Natural killer cell (primary cell): ENCODE measurements around the gene PKN2. TPM values are rescaled to one million over a fixed set of nuclear protein-coding genes. Genes with fewer than 3 reads are reported as not detected.
"Not testable (repeated sequence)": the region's sequence is repeated elsewhere in the genome, so short reads cannot be mapped to it uniquely, and the experiment has no call there.

ENCODE experiments used
- ATAC-seq, 3 donors: fragments of 150-1000 bp in 2 of 3; fragments of 200-7000 bp in 1 of 3; cut with Tn5 transposase; 1 replicate in 1 of 3; 2 replicates in 2 of 3; pipeline ENCODE4 v1.10.0; 2021; ENCODE audit warnings: mild to moderate bottlenecking in 2 of 3, moderate library complexity in 2 of 3
- DNase-seq, 2 donors: peaks; one replicate each; pipeline versions ENCODE4 v3.0.0 to v3.0.0-alpha.2; 2013 to 2021; ENCODE audit warnings: mixed read lengths in 1 of 2
- H3K27ac ChIP-seq: one replicate; pipeline ENCODE4 v1.5.1; 2013; ENCODE audit warnings: mild to moderate bottlenecking, low read length
- H3K27me3 ChIP-seq: one replicate; pipeline ENCODE4 v1.6.1; 2013; ENCODE audit warnings: low read length; ENCODE audit not compliant: control insufficient read depth, insufficient read depth
- H3K36me3 ChIP-seq: one replicate; pipeline ENCODE4 v1.6.1; 2013; ENCODE audit warnings: low read length; ENCODE audit not compliant: control insufficient read depth, insufficient read depth
- H3K4me1 ChIP-seq: one replicate; pipeline ENCODE4 v1.6.1; 2013; ENCODE audit warnings: low read length; ENCODE audit not compliant: control insufficient read depth, insufficient read depth
- H3K4me3 ChIP-seq: one replicate; pipeline ENCODE4 v1.5.1; 2013; ENCODE audit warnings: low read length
- H3K9me3 ChIP-seq: one replicate; pipeline ENCODE4 v1.6.1; 2013; ENCODE audit warnings: low read length; ENCODE audit not compliant: control insufficient read depth, insufficient read depth
- H3K27ac Mint-ChIP-seq, 2 donors: one replicate each; pipeline ENCODE4 v1.8.0; 2022; ENCODE audit warnings: mild to moderate bottlenecking in 2 of 2, mixed read lengths in 2 of 2, moderate library complexity in 1 of 2
- H3K27me3 Mint-ChIP-seq, 2 donors: one replicate each; pipeline ENCODE4 v1.8.0; 2022; ENCODE audit warnings: low read depth in 2 of 2, mixed read lengths in 2 of 2
- H3K36me3 Mint-ChIP-seq: one replicate; pipeline ENCODE4 v1.8.0; 2022; ENCODE audit warnings: mixed read lengths
- H3K4me1 Mint-ChIP-seq, 2 donors: one replicate each; pipeline ENCODE4 v1.8.0; 2022; ENCODE audit warnings: mixed read lengths in 2 of 2
- H3K4me3 Mint-ChIP-seq: one replicate; pipeline ENCODE4 v1.8.0; 2022; ENCODE audit warnings: mild to moderate bottlenecking, moderate library complexity, mixed read lengths
- H3K9me3 Mint-ChIP-seq, 2 donors: one replicate each; pipeline ENCODE4 v1.8.0; 2022; ENCODE audit warnings: mixed read lengths in 2 of 2
- WGBS: methylation state at CpG from one replicate; pipeline ENCODE4 v1.1.7; 2013; ENCODE audit warnings: missing lambda C conversion rate; ENCODE audit not compliant: insufficient coverage; 5-methylcytosine and 5-hydroxymethylcytosine counted together
- intact Hi-C: fragments of 100-400 bp; cut with micrococcal nuclease; formaldehyde crosslinking; loops from one replicate; pipeline ENCODE4 v1.14.2; 2022
- total RNA-seq, 4 donors: library from RNA; stranded (reverse); fragments of 120-200 nt in 1 of 4; gene quantifications; one replicate each; pipeline versions ENCODE4 v1.2.3 to v1.2.4, GENCODE V29; 2013 to 2022
- TF ChIP-seq, protein P1 (sequence below): fragments of 200-600 bp; IDR thresholded peaks from one replicate; pipeline ENCODE4 v1.8.0; 2022; ENCODE audit warnings: antibody characterized with exemption

Gene PKN2
- total RNA-seq, 3 donors from 2014 or later (not counting 1 experiment from before 2014, with no cell fraction given): 40.8 to 50.1 (median 47.2) TPM

DNA sequence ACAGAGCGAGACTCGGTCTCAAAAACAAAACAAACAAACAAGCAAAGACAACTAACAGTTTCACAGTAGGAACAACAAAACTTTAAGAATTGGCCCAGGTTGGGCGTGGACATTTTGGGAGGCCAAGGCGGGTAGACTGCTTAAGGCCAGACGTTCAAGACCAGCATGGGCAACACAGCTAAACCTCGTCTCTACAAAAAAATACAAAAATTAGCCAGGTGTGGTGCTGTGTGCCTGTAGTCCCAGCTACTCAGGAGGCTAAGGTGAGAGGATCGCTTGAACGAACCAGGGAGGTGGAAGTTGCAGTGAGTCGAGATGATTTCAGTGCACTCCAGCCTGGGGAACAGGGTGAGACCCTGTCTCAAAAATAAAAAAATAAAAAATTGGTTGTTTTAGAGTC, 193.8 kb downstream of the PKN2 start:
- intact Hi-C loops: loop anchor here (1.0 to 5.0 kb wide), 2 partner anchors 78 to 221 kb away; no protein-coding TSS in a partner anchor
- Histone ChIP-seq H3K9me3 (no peaks in the 10 kb centered on the region), H3K4me1 (peaks cover 5% of the 10 kb centered on the region), H3K27ac (no peak overlapping the region), H3K27me3 (no peaks in the 10 kb centered on the region), H3K36me3 (peaks cover 33% of the 10 kb centered on the region), H3K4me3 (no peak overlapping the region)
- peak overlapping the region; percentile 38 to 57 for H3K27ac Mint-ChIP-seq
- peaks cover 34 to 46% of the 10 kb centered on the region in 2 donors for H3K4me1 Mint-ChIP-seq
- no peaks in the 10 kb centered on the region for H3K36me3 Mint-ChIP-seq
- H3K9me3 Mint-ChIP-seq: no peaks in the 10 kb centered on the region
- no peak for DNase-seq
- TF ChIP-seq, protein P1, sequence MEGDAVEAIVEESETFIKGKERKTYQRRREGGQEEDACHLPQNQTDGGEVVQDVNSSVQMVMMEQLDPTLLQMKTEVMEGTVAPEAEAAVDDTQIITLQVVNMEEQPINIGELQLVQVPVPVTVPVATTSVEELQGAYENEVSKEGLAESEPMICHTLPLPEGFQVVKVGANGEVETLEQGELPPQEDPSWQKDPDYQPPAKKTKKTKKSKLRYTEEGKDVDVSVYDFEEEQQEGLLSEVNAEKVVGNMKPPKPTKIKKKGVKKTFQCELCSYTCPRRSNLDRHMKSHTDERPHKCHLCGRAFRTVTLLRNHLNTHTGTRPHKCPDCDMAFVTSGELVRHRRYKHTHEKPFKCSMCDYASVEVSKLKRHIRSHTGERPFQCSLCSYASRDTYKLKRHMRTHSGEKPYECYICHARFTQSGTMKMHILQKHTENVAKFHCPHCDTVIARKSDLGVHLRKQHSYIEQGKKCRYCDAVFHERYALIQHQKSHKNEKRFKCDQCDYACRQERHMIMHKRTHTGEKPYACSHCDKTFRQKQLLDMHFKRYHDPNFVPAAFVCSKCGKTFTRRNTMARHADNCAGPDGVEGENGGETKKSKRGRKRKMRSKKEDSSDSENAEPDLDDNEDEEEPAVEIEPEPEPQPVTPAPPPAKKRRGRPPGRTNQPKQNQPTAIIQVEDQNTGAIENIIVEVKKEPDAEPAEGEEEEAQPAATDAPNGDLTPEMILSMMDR: no peak
- H3K27me3 Mint-ChIP-seq: no peaks in the 10 kb centered on the region
- WGBS: 94% methylated on average over 9 of the region's 9 CpGs
- no peak overlapping the region for H3K4me3 Mint-ChIP-seq
- no peak for ATAC-seq

DNA sequence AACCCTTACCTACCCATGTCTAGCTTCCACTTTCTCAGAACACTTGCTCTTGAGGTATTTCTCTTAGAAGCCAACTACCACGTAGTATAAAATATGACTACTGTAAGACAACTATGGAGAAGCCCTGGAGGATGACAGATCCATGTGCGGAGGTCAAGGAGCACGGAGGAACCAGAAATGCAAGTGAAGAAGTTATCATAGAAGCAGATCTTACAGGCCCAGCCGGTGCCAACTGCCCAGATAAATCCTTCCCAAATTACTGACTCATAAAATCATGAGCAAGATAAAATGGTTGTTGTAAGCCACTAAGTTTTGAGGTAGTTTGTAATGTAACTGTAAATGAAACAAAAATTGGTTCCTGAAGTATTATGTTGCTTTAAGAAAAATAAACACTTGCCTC, 194.7 kb downstream of the PKN2 start:
- H3K27ac Mint-ChIP-seq: no peak overlapping the region
- TF ChIP-seq, protein P1: no peak
- Histone ChIP-seq H3K4me3 (no peak overlapping the region), H3K36me3 (peaks cover 37% of the 10 kb centered on the region), H3K27me3 (no peaks in the 10 kb centered on the region), H3K4me1 (peaks cover 5% of the 10 kb centered on the region), H3K9me3 (no peaks in the 10 kb centered on the region), H3K27ac (no peak overlapping the region)
- H3K4me1 Mint-ChIP-seq: peaks cover 35 to 49% of the 10 kb centered on the region in 2 donors
- no peak overlapping the region for H3K4me3 Mint-ChIP-seq
- intact Hi-C loops: loop anchor here (5.0 kb wide), 1 partner anchor 221 kb away; no protein-coding TSS in a partner anchor
- ATAC-seq (no peak), DNase-seq (no peak)
- H3K9me3 Mint-ChIP-seq: no peaks in the 10 kb centered on the region
- WGBS: 100% methylated on average over 3 of the region's 4 CpGs
- H3K36me3 Mint-ChIP-seq: no peaks in the 10 kb centered on the region
- H3K27me3 Mint-ChIP-seq: no peaks in the 10 kb centered on the region

DNA sequence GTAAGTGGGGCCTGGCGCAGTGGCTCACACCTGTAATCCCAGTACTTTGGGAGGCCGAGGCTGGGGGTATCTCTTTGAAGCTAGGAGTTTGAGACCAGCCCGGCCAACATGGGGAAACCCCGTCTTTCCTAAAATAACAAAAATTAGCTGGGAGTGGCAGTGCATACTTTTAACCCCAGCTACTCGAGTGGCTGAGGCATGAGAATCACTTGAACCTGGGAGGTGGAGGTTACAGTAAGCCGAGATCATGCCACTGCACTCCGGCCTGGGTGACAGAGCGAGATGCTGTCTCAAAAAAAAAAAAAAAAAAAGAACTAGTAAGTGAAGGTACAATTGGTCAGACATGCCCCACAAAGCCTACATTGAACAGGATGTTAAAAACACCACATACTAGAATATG, 196.6 kb downstream of the PKN2 start:
- peaks cover 50% of the 10 kb centered on the region for H3K36me3 ChIP-seq
- H3K27me3 ChIP-seq, H3K9me3 ChIP-seq, H3K27ac ChIP-seq, H3K27ac Mint-ChIP-seq, H3K4me3 ChIP-seq, intact Hi-C loops, H3K9me3 Mint-ChIP-seq, H3K36me3 Mint-ChIP-seq, H3K4me1 ChIP-seq, H3K27me3 Mint-ChIP-seq, DNase-seq, H3K4me3 Mint-ChIP-seq: not testable (repeated sequence)
- H3K4me1 Mint-ChIP-seq: peaks cover 27 to 38% of the 10 kb centered on the region in 2 donors
- 93% methylated on average over 6 of the region's 8 CpGs for WGBS
- peak in 1 of 3 donors; percentile 4 for ATAC-seq

DNA sequence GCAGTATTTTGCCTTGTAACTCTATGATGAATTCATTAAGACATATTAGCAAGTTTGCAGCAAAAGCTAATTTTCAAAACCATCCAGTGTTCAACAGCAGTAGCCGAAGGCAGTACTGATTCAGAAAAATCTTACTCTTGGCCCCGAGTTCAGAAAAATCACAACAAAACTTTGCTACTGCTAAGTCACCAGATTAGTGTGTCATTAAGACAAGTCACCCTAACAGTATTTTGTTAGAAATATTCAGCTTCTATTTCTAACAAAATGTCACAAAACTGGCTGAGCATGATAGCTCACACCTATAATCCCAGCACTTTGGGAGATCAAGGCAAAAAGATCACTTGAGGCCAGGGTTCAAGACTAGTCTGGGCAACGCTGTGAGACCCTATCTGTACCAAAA, 199.1 kb downstream of the PKN2 start:
- Histone ChIP-seq H3K4me3 (no peak overlapping the region), H3K27ac (no peak overlapping the region), H3K36me3 (peaks cover 47% of the 10 kb centered on the region), H3K27me3 (no peaks in the 10 kb centered on the region), H3K9me3 (no peaks in the 10 kb centered on the region), H3K4me1 (no peaks in the 10 kb centered on the region)
- H3K9me3 Mint-ChIP-seq: no peaks in the 10 kb centered on the region
- TF ChIP-seq, protein P1: no peak
- H3K27ac Mint-ChIP-seq: peak overlapping the region; percentile 48 to 57
- no peak for ATAC-seq
- DNase-seq: no peak
- H3K4me1 Mint-ChIP-seq: peaks cover 28 to 31% of the 10 kb centered on the region in 2 donors
- H3K36me3 Mint-ChIP-seq: no peaks in the 10 kb centered on the region
- intact Hi-C loops: no loop called here
- no peaks in the 10 kb centered on the region for H3K27me3 Mint-ChIP-seq
- WGBS: 89% methylated on average over 3 of the region's 3 CpGs
- no peak overlapping the region for H3K4me3 Mint-ChIP-seq

Other genes with a start within 250 kb of the PKN2 start
- gene GTF2B, start 207.3 kb downstream of the PKN2 start, total RNA-seq: 10 to 100 TPM; 45.6 to 71.3 (median 55.6) TPM